Measurements from ENCODE around the gene SLC47A2. TPM values are rescaled to one million over a fixed set of nuclear protein-coding genes. Genes with fewer than 3 reads are reported as not detected.

SLC47A2 gene
- total and polyA plus RNA-seq, 2 of the 13 experiments (the other 11 are each of a cell fraction or from before 2014, with no cell fraction given), result 0.04 TPM; not detected in 1

DNA sequence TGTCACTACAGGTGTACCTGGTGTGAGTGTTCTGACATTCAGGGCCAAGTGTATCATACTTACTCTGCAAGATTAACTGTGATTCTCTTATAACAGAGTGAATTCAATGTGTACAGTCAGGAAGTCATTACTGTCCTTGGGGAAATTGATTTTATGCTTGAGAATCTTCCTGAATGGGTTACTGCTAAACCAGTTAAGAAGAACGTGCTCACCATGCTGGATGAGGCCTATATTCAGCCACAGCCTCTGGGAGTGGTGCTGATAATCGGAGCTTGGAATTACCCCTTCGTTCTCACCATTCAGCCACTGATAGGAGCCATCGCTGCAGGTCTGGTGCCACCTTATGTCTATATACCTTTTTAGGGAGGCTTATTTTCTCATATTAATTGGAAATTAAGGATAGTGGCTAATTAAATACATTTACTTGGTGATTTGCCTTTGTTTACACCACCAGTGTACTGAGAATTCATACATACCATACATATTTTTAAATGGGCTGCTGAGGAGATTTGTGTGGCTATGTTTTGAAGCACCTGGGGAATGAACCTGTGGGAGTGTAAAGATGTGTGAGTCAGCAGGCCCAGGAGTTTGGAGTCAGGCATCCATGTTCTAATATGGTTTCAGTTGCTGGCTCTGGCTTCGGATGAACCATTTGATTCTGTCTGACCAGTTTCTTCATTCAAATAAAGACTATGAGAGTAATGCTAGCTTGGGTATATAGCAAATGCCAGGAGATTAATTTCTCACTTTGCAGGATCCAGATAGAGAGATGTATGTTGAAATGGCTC lies 64.7 kb downstream of the SLC47A2 start (continued):
- TF ChIP-seq ZNF18 (CRISPR knock-in tag; IDR thresholded peaks at IDR 0.05; ENCODE audit: insufficient replicate concordance) (peak; percentile 54), ZMYM4 (CRISPR knock-in tag; IDR thresholded peaks at IDR 0.05) (no peak)
- TF ChIP-seq, protein P1, sequence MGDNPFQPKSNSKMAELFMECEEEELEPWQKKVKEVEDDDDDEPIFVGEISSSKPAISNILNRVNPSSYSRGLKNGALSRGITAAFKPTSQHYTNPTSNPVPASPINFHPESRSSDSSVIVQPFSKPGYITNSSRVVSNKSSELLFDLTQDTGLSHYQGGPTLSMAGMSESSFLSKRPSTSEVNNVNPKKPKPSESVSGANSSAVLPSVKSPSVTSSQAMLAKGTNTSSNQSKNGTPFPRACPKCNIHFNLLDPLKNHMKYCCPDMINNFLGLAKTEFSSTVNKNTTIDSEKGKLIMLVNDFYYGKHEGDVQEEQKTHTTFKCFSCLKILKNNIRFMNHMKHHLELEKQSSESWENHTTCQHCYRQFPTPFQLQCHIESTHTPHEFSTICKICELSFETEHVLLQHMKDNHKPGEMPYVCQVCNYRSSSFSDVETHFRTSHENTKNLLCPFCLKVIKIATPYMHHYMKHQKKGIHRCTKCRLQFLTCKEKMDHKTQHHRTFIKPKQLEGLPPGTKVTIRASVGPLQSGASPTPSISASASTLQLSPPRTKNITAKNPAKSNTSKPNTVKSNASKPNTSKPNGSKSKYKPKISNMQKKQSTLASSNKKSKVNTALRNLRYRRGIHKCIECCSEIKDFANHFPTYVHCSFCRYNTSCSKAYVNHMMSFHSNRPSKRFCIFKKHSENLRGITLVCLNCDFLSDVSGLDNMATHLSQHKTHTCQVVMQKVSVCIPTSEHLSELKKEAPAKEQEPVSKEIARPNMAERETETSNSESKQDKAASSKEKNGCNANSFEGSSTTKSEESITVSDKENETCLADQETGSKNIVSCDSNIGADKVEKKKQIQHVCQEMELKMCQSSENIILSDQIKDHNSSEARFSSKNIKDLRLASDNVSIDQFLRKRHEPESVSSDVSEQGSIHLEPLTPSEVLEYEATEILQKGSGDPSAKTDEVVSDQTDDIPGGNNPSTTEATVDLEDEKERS (CRISPR knock-in tag; IDR thresholded peaks at IDR 0.05), result no peak

DNA sequence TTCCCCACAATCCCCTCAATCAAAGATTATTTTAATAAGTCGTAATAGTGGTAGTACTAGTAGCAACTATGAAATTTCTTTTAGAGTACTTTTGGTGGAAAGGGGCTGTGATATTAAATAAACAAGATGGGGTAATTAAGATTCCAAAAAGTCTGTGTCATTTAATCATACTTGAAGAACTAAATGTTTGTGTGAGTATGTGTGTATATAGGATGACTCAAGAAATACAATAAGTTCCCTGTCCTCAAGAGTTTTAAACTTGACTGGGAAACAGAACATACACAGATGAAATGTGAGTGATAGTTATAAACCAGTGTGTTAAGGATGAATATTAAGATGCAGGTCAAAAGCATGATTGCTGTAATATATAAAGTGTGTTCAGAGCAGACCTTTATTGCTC lies 65.6 kb downstream of the SLC47A2 start:
- Histone ChIP-seq H3K4me2 (ENCODE audit: low read depth, low read length) (peak overlapping the region; percentile 85), H3K4me3 (replicated peaks in 1 of 3; ENCODE audit: insufficient read depth in 1 of 3, low read depth in 2 of 3, low read length in 3 of 3) (peak overlapping the region; percentile 86 to 89 (median 86)), H3K27ac (ENCODE audit: extremely low read length, insufficient read depth, low read length) (peak overlapping the region; percentile 56), H3K36me3 (replicated peaks in 1 of 2; ENCODE audit: control insufficient read depth in 1 of 2, insufficient read depth in 2 of 2, low read length in 2 of 2) (peaks cover 7 to 32% of the 10 kb centered on the region in 2 experiments), H3K9ac (ENCODE audit: insufficient read depth, low read depth, low read length) (peak overlapping the region; percentile 85), H3K27me3 (ENCODE audit: control insufficient read depth in 1 of 2, insufficient read depth in 2 of 2, low read length in 2 of 2) (no peaks in the 10 kb centered on the region; a peak in 1 of 5 replicates), H2AFZ (ENCODE audit: low read length) (no peak overlapping the region), H3K79me2 (ENCODE audit: insufficient read depth, low read length) (peaks cover 60% of the 10 kb centered on the region), H4K20me1 (ENCODE audit: insufficient read depth, low read length) (no peaks in the 10 kb centered on the region), H3K4me1 (ENCODE audit: insufficient read depth, low read length) (peaks cover 63% of the 10 kb centered on the region), H3K9me3 (ENCODE audit: low read length) (no peaks in the 10 kb centered on the region)
- no TSS peak for BruUV-seq (replicated peaks)
- 11% methylated on average over 1 of the region's 1 CpG for WGBS (ENCODE audit: low lambda C conversion rate)
- CTCF ChIA-PET (ENCODE audit: low intra/inter-chr PET ratio, low total read pairs), result no interaction called here
- FAIRE-seq (no peak), ATAC-seq (no peak), DNase-seq (ENCODE audit: low spot score) (no peak)
- POLR2A ChIA-PET, result interaction anchor here (0.7 to 2.8 kb wide), 2 partner anchors 10 to 112 kb away, joined by 3 to 16 read pairs; no protein-coding TSS in a partner anchor
- TF ChIP-seq IKZF1 (IDR thresholded peaks at IDR 0.05) (no peak), ZNF556 (CRISPR knock-in tag; IDR thresholded peaks at IDR 0.05; ENCODE audit: borderline replicate concordance) (no peak), CENPT (CRISPR knock-in tag; IDR thresholded peaks at IDR 0.05; ENCODE audit: low read depth) (no peak), ZNF326 (CRISPR knock-in tag; IDR thresholded peaks at IDR 0.05; ENCODE audit: borderline replicate concordance) (no peak), ZNF180 (CRISPR knock-in tag; IDR thresholded peaks at IDR 0.05; ENCODE audit: borderline replicate concordance, low read depth) (no peak), NFYB (CRISPR knock-in tag; IDR thresholded peaks at IDR 0.05) (no peak), FOXA3 (CRISPR knock-in tag; IDR thresholded peaks at IDR 0.05) (no peak), RFX5 (IDR thresholded peaks at IDR 0.05; ENCODE audit: low read depth, low read length) (no peak), ZNF782 (CRISPR knock-in tag; IDR thresholded peaks at IDR 0.05; ENCODE audit: borderline replicate concordance) (no peak), CREB1 (IDR thresholded peaks at IDR 0.05) (no peak), CREB1 (CRISPR knock-in tag; IDR thresholded peaks at IDR 0.05) (no peak)
- in situ Hi-C loops (cut with HindIII; ENCODE audit: extremely low pct_ligation_motif_present, low pct_unique_long_range_greater_than_20kb), result no loop called here
- intact Hi-C loops (cut with micrococcal nuclease; ENCODE audit: unreplicated experiment), result no loop called here
